IPS DF 4.7 (cell line): Measurements from ENCODE around the gene SLC25A21.
"Not testable (repeated sequence)": the region's sequence is repeated elsewhere in the genome, so short reads cannot be mapped to it uniquely, and the experiment has no call there.

ENCODE experiments used
- DNase-seq: peaks from one replicate; pipeline ENCODE4 v3.0.0-alpha.2; 2013; ENCODE audit warnings: low spot score; ENCODE audit errors: extremely low read depth

The SLC25A21 gene

DNA sequence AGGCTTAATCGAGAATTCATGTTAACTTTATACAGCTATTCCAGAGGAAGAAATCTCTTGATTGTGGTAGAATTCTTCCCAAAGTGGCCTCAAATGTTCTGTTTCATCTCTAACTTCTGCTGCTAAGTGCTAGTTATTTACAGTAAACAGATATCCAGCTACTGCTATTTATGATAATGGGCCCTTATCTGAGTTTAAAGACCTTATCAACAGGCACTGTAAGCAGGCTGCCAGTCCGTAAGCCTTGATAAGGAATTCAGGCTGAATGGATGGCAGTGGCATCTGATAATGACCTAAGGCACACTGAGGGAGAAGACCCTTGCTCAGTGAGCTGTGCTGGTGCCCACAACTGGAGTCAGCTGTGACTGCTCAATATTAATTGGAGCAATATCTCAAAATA, 451.7 kb downstream of the SLC25A21 start:
- no peak for DNase-seq

GRCh38 chr14:36719823-36720222, 452.6 kb downstream of the SLC25A21 start:
- no peak for DNase-seq

DNA sequence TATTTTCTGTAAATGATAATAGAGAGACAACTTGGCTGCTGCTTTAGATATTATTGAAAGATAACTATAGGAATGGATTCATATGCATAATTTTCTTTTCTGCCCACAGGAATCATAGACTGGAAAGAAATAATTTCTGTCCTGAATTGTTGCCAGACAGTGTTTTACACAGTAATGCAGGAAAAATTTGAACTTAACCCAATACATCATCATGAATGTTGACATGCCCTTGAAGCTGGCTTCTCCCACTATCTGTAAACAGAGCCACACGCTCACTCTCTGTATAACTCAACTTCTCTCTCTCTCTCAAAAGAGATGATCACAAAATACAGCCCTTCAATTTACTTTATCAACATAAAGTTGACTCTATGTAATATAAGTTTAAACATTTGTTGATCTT, 454.2 kb downstream of the SLC25A21 start:
- no peak for DNase-seq

GRCh38 chr14:36717363-36717762, 455.0 kb downstream of the SLC25A21 start:
- no peak for DNase-seq

DNA sequence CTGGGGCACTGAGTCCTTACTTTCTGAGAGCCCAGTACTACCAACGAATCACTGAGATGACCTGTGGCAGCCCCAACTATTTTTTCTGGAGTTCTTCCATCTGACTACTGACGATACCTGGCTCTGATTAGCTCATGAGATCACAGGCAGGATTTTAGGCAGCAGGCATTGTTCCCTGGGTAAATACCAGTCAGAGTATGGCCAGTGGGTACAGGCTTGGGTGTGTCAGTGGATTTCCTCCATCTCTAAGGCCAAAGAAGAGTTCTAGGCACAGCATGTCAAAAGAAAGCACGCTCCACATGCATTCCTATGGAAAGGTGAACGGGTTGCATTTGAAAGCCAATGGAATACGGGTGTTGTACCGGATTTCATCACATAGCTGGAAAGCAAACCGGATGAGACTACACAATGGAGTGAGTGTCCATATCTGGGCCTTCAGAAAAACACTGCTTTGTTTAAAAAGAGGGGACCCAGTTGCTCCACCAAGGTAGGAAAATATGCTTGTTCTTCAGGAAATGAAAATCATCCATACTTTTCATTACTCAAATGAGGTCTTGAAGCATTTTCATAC, 455.7 kb downstream of the SLC25A21 start:
- DNase-seq, result no peak

- DNase-seq, result no peak
These were observed 458.3 kb downstream of the SLC25A21 start for GRCh38 chr14:36713960-36714703.

- DNase-seq, result no peak
These were observed 464.8 kb downstream of the SLC25A21 start for GRCh38 chr14:36707570-36707969.

DNA sequence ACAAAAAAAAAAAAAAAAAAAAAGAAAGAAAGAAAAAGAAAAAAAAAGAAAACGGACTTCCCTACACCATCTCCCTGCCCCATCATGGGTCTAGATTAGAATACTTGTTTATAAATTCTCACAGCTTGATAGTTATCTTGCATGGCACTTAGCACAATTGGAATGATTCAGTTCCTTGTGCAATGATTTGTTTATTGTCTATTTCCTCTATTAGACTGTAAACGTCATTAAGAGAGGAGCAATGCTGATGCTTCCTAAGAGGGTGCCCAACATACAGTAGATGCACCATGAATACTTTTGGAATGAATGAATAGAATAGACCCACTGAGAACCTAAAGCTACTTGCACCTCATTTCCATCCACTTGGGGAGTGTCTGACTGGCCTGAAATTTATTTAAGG, 469.9 kb downstream of the SLC25A21 start:
- no peak for DNase-seq

GRCh38 chr14:36701132-36701531, 471.3 kb downstream of the SLC25A21 start:
- DNase-seq, result no peak

DNA sequence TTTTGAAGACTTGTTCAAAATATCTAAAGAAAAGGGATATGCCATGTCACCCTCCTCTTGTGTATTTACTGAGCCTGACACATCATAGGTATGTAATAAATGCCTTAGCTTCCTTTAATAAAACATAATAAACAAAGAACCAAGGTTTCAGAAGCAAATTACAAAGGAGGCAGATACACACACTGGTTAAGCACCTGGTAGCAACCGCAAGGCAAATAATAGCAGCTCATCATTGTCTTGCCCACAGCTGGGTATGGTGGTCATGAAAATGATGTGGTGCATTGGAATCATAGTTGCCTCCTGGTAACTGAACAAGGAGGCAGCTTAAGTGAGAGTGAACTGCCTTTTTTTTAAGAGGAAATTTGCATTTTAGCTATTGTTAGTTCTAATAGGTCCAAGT, 471.8 kb downstream of the SLC25A21 start:
- no peak for DNase-seq

- not testable (repeated sequence) for DNase-seq
These were observed 473.0 kb downstream of the SLC25A21 start for GRCh38 chr14:36699420-36699819.

DNA sequence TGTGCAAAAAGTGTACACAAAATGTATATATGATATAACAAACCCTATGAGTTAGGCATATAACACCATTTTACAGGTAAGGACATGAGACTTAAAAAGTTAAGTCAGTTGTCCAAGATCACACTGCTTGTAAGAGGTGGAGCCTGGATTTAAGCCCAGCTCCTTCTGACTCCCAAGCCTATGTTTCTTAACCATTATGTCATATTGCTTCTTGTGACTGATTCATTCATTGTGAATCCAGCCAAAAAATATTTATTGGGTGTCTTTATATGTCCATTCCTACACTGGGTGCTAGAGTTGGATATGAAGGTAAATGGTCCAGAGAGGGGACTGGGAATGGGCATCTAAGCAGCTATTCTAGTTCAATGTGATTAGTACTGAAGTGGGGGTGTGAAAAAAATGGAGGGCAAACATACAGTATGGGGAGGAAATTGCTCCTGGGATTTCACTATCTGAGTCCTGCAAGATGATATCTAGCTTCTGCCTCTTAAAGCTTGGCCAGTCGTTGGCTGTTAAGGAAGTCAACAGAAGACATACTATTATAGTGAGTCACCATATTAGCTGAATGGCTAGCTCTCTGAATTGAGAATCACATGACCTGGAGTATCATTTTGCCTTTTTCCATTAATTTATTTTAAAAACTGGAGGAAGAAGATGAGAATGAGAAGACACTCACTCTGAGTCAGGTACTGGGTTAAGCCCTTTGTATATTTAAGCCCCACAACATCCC, 481.9 kb downstream of the SLC25A21 start:
- no peak for DNase-seq

DNA sequence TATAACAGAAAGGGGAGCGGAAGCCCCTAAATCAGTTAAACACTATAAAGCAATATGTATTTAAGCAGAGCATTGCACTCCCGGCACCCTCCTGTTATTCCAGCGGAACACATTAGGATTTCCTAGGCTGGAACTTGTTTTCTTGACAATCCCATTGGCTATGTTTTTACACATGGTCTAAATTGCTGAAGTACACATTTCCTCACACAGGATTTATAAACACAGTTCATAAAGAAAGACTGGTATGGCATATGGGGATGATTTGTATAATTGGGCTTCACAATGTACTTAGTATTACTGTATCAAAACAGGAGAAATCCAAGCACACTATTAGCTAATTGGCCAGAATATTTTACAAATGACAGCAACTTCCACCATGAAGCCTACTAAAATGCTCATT, 487.5 kb downstream of the SLC25A21 start:
- no peak for DNase-seq

DNA sequence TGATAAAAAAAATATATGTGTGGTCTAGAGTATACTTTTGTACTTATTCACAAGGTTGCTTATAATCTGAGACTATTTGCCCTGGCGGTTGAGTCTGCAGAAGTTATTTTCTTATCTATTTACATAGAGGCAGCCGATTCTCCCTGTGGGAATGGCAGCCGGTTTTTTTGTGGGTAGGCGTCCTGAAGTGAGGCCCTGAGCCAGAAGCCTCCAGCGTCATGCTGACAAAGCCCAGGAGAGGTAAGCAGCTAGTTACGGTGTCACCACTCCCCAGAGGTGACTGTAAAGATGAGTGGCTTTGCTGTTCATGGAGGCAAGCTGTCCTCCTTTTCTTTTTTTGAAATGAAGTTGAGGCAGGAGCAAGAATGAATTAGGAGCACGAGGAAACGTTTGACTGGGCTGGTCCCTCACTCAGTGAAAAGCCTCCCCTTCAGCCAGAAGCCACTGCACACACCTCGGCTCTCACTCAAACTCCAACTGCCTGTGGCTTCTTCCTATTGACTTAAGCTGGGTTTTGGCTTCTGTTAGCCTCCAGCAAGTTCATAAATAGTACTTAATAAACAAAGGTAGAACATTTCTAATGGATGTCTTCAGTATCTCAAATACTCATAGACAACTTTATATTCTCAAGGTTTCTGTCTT, 489.2 kb downstream of the SLC25A21 start:
- DNase-seq, result no peak

- no peak for DNase-seq
These were observed 490.1 kb downstream of the SLC25A21 start for GRCh38 chr14:36682338-36682737.

DNA sequence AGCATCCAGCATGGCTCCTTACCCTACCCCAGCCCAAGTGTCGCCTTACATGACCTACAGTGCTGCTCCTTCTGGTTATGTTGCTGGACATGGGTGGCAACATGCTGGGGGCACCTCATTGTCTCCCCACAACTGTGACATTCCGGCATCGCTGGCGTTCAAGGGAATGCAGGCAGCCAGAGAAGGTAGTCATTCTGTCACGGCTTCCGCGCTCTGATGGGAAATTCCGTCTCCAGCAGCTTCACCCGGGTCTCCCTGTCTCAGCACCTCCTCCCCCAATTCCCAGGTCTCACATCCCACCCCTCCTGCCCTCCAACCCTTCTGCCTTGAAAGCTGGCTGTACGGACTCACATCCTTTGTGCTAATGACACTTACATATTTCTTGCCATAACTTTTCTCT, 496.2 kb downstream of the SLC25A21 start:
- DNase-seq, result no peak

GRCh38 chr14:36675581-36675980, 496.8 kb downstream of the SLC25A21 start:
- DNase-seq, result no peak

- DNase-seq, result no peak
These were observed 497.7 kb downstream of the SLC25A21 start for GRCh38 chr14:36674659-36675058.

DNA sequence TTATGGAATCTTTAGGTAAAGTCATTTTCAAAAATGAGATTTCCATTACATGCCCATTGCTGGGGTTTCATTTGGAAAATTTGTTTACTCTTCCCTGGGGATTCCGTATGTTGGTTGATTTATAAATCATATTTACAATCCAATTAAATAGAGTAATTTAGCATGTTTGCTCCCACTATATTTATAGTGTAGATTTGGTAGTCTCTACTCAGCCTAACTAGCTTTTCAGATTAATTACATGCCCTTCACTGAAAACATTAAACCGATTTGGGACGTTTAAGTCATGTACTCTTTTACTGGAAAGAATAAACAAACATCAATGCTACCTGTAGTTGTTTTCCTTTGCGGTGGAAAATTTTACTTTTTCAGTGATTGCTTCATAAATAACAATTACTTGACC, 500.3 kb downstream of the SLC25A21 start:
- DNase-seq, result no peak

- no peak for DNase-seq
These were observed 501.3 kb downstream of the SLC25A21 start for GRCh38 chr14:36671149-36671548.

DNA sequence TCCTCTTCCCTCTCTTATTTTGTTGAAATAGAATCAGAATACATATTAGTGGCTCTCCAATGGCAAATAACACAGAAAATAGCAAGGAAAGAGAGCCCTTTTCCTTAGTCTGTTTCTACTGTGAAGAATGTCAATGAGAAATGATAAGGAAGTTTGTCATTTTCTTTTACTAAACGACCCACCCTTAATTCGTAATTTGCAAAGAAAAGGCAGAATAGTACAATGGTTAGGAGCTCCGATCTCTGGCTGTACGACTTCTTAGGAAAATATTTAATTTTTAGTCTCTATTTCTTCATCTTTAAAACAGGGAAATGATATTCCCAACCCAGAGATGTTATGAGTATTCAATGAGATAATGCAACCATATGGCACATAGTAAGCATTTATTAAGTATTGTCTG, 504.7 kb downstream of the SLC25A21 start:
- no peak for DNase-seq
